Upper lobe of left lung (tissue), 6 donors: ENCODE results near the gene UBE2E3. TPM values are rescaled to one million over a fixed set of nuclear protein-coding genes. Genes with fewer than 3 reads are reported as not detected.

Experiments used
- ATAC-seq, 2 donors: fragments of 200-7000 bp; cut with Tn5 transposase; one replicate each; pipeline ENCODE4 v1.9.1; 2022; ENCODE audit warnings: mild to moderate bottlenecking in 2 of 2, moderate library complexity in 2 of 2; ENCODE audit not compliant: low FRiP score in 2 of 2
- DNase-seq, 2 donors: peaks; one replicate each; pipeline ENCODE4 v3.0.0-alpha.2; 2019 to 2020
- H3K27ac ChIP-seq, 4 donors: fragments of 200-600 bp; sonication (generic); one replicate each; pipeline ENCODE4 v1.5.1; 2016 to 2019
- H3K27me3 ChIP-seq, 4 donors: fragments of 200-600 bp; sonication (generic); one replicate each; pipeline ENCODE4 v1.5.1; 2017 to 2019
- H3K36me3 ChIP-seq, 4 donors: fragments of 200-600 bp; sonication (generic); one replicate each; pipeline ENCODE4 v1.5.1; 2016 to 2019
- H3K4me1 ChIP-seq, 4 donors: fragments of 200-600 bp; sonication (generic); one replicate each; pipeline ENCODE4 v1.5.1; 2018 to 2019
- H3K4me3 ChIP-seq, 4 donors: fragments of 200-600 bp; sonication (generic); one replicate each; pipeline ENCODE4 v1.5.1; 2017 to 2019; ENCODE audit warnings: mild to moderate bottlenecking in 2 of 4, moderate library complexity in 1 of 4
- H3K9me3 ChIP-seq, 4 donors: fragments of 200-600 bp; sonication (generic); one replicate each; pipeline ENCODE4 v1.5.1; 2018 to 2019
- CTCF ChIP-seq, 6 experiments: fragments of 450-650 bp in 4 of 6; fragments of 200-600 bp in 2 of 6; sonication (generic) in 2 of 6; IDR thresholded peaks; one replicate each; pipeline ENCODE4 v1.5.1; 2016 to 2019; ENCODE audit warnings: antibody characterized with exemption in 6 of 6
- EP300 ChIP-seq, 4 donors: sonication (generic); formaldehyde crosslinking; IDR thresholded peaks; one replicate each; pipeline ENCODE4 v1.5.1; 2017; ENCODE audit warnings: antibody characterized with exemption in 4 of 4, control low read depth in 2 of 4
- POLR2A ChIP-seq, 4 donors: fragments of 450-650 bp; IDR thresholded peaks; one replicate each; pipeline ENCODE4 v1.5.1; 2016 to 2017; ENCODE audit warnings: antibody characterized with exemption in 4 of 4, mild to moderate bottlenecking in 2 of 4
- POLR2AphosphoS5 ChIP-seq, 2 donors: sonication (generic); formaldehyde crosslinking; IDR thresholded peaks; one replicate each; pipeline ENCODE4 v1.5.1; 2017; ENCODE audit warnings: antibody characterized with exemption in 2 of 2
- WGBS, 2 donors: methylation state at CpG; one replicate each; pipeline ENCODE4 v1.1.5; 2017 to 2018; 5-methylcytosine and 5-hydroxymethylcytosine counted together
- total RNA-seq, 6 donors: library from RNA; depleted of rRNA in 4 of 6; stranded (reverse); fragments of >200 nt in 4 of 6; gene quantifications; one replicate each; pipeline versions ENCODE4 v1.1.0 to v1.2.1, GENCODE V29; 2016 to 2021
- donor health status: DM: no; HTN: no; CAD: no; lungs with moderate emphysema.
- donor health status: DM: no; HTN: yes; CAD: no; lungs with severe emphysema.

Gene UBE2E3
- total RNA-seq, 6 donors from 2014 or later = 39.6 to 178 (median 45.4) TPM

GRCh38 chr2:181046833-181047232 lies 66.4 kb downstream of the UBE2E3 start:
- DNase-seq (no peak), ATAC-seq (no peak)
- TF ChIP-seq CTCF (IDR thresholded peaks at IDR 0.05) = no peak
- Histone ChIP-seq H3K4me3 (no peak overlapping the region), H3K4me1 (peaks cover 0 to 2% (median 0%) of the 10 kb centered on the region in 4 donors), H3K9me3 (no peaks in the 10 kb centered on the region), H3K27me3 (no peaks in the 10 kb centered on the region), H3K36me3 (no peaks in the 10 kb centered on the region), H3K27ac (no peak overlapping the region)
- 63 to 77% methylated on average over 1 of the region's 1 CpG for WGBS, 2 donors

GRCh38 chr2:181047829-181048228 lies 67.4 kb downstream of the UBE2E3 start:
- no peak for ATAC-seq
- Histone ChIP-seq H3K27ac (no peak overlapping the region), H3K4me1 (no peaks in the 10 kb centered on the region), H3K27me3 (no peaks in the 10 kb centered on the region), H3K9me3 (no peaks in the 10 kb centered on the region), H3K4me3 (no peak overlapping the region), H3K36me3 (no peaks in the 10 kb centered on the region)
- TF ChIP-seq CTCF (IDR thresholded peaks at IDR 0.05) (no peak), EP300 (IDR thresholded peaks at IDR 0.05) (no peak), POLR2AphosphoS5 (IDR thresholded peaks at IDR 0.05) (no peak), POLR2A (IDR thresholded peaks at IDR 0.05) (no peak)
- DNase-seq = no peak
- 58 to 67% methylated on average over 4 of the region's 4 CpGs for WGBS, 2 donors

- no peaks in the 10 kb centered on the region for H3K4me1 ChIP-seq
- no peak for DNase-seq
- H3K9me3 ChIP-seq = no peaks in the 10 kb centered on the region
- TF ChIP-seq POLR2AphosphoS5 (IDR thresholded peaks at IDR 0.05) (no peak), POLR2A (IDR thresholded peaks at IDR 0.05) (no peak), EP300 (IDR thresholded peaks at IDR 0.05) (no peak), CTCF (IDR thresholded peaks at IDR 0.05) (no peak)
- no peak overlapping the region for H3K27ac ChIP-seq
- WGBS, 2 donors = 82 to 83% methylated on average over 3 of the region's 3 CpGs
- no peaks in the 10 kb centered on the region for H3K36me3 ChIP-seq
- no peaks in the 10 kb centered on the region for H3K27me3 ChIP-seq
- H3K4me3 ChIP-seq = no peak overlapping the region
- no peak for ATAC-seq
Observed at GRCh38 chr2:181051861-181052522, 71.6 kb downstream of the UBE2E3 start.

GRCh38 chr2:181052523-181052891 lies 72.1 kb downstream of the UBE2E3 start:
- H3K4me3 ChIP-seq = no peak overlapping the region
- ATAC-seq (no peak), DNase-seq (no peak)
- no peaks in the 10 kb centered on the region for H3K27me3 ChIP-seq
- no peaks in the 10 kb centered on the region for H3K4me1 ChIP-seq
- no peaks in the 10 kb centered on the region for H3K9me3 ChIP-seq
- TF ChIP-seq POLR2AphosphoS5 (IDR thresholded peaks at IDR 0.05) = no peak
- TF ChIP-seq CTCF (IDR thresholded peaks at IDR 0.05) = no peak
- no peak for TF ChIP-seq POLR2A (IDR thresholded peaks at IDR 0.05)
- no peak for TF ChIP-seq EP300 (IDR thresholded peaks at IDR 0.05)
- H3K36me3 ChIP-seq = no peaks in the 10 kb centered on the region
- no peak overlapping the region for H3K27ac ChIP-seq

- H3K4me3 ChIP-seq = no peak overlapping the region
- 94 to 95% methylated on average over 2 of the region's 2 CpGs for WGBS, 2 donors
- DNase-seq (no peak), ATAC-seq (no peak)
- H3K27ac ChIP-seq = no peak overlapping the region
- no peaks in the 10 kb centered on the region for H3K36me3 ChIP-seq
- H3K4me1 ChIP-seq = no peaks in the 10 kb centered on the region
- TF ChIP-seq EP300 (IDR thresholded peaks at IDR 0.05) = no peak
- TF ChIP-seq POLR2A (IDR thresholded peaks at IDR 0.05) = no peak
- no peak for TF ChIP-seq POLR2AphosphoS5 (IDR thresholded peaks at IDR 0.05)
- no peak for TF ChIP-seq CTCF (IDR thresholded peaks at IDR 0.05)
- no peaks in the 10 kb centered on the region for H3K27me3 ChIP-seq
- H3K9me3 ChIP-seq = no peaks in the 10 kb centered on the region
Observed at GRCh38 chr2:181054256-181054655, 73.9 kb downstream of the UBE2E3 start.
